HCT116 (cell line): ENCODE results near the gene PCAT7. TPM values are rescaled to one million over a fixed set of nuclear protein-coding genes. Genes with fewer than 3 reads are reported as not detected.

ENCODE experiments used
- ATAC-seq: fragments of 200-7000 bp; cut with Tn5 transposase; 2 replicates; pipeline ENCODE4 v1.9.1; 2020; ENCODE audit warnings: mild to moderate bottlenecking, moderate library complexity
- BruUV-seq: library from RNA; stranded (reverse); fragments of 400-500 nt; replicated peaks from 2 replicates; lab custom pipeline; 2021; lab: Mats Ljungman, UMichigan
- CTCF ChIA-PET: fragments of 300-600 bp; sonication (Branson Sonifier 250); formaldehyde crosslinking; loops from one replicate; lab custom pipeline; 2021; ENCODE audit warnings: antibody characterized with exemption; lab: Charles Lee
- POLR2A ChIA-PET: fragments of 300-600, 350-600 bp; sonication (Branson Sonifier 250); formaldehyde crosslinking; loops from one replicate; lab custom pipeline; 2021; ENCODE audit warnings: antibody characterized with exemption; lab: Charles Lee
- RAD21 ChIA-PET, 2 experiments: fragments of 300-600 bp; sonication (Branson Sonifier 250); formaldehyde crosslinking; loops; one replicate each; lab custom pipeline; 2023; ENCODE audit warnings: low total read pairs in 2 of 2; ENCODE audit not compliant: uncharacterized antibody in 2 of 2, unreplicated experiment in 2 of 2, low non-redundant PET in 1 of 2; lab: Charles Lee
- DNase-seq: peaks from one replicate; pipeline ENCODE4 v3.0.0-alpha.2; 2010; ENCODE audit warnings: low read depth, low spot score
- H2AFZ ChIP-seq: fragments of 200-600 bp; shearing (Covaris generic), sonication (generic); 2 replicates; pipeline ENCODE4 v1.6.1; 2017; ENCODE audit warnings: low read depth, mixed run types, mixed read lengths, antibody characterized with exemption, low read length; ENCODE audit not compliant: poor library complexity, severe bottlenecking
- H3K27ac ChIP-seq: 2 replicates; pipeline ENCODE4 v1.5.1; 2012; ENCODE audit warnings: low read depth, low read length
- H3K27me3 ChIP-seq: fragments of 200-600 bp; sonication (generic); 2 replicates; pipeline ENCODE4 v1.6.1; 2016; ENCODE audit warnings: mixed run types, low read length, mixed read lengths; ENCODE audit not compliant: insufficient read depth
- H3K36me3 ChIP-seq, 2 experiments: fragments of 200-500 bp in 1 of 2; fragments of 200-600 bp in 1 of 2; sonication (Bioruptor generic) in 1 of 2; sonication (generic) in 1 of 2; 2 replicates each; pipeline versions ENCODE4 v1.5.1 to v1.6.1; 2014 to 2016; ENCODE audit warnings: low read length in 2 of 2, inconsistent platforms in 1 of 2, mixed read lengths in 1 of 2, mixed run types in 1 of 2; ENCODE audit not compliant: insufficient read depth in 2 of 2, control insufficient read depth in 1 of 2
- H3K4me1 ChIP-seq, 2 experiments: fragments of 200-600 bp in 1 of 2; sonication (generic) in 1 of 2; 2 replicates each; pipeline versions ENCODE4 v1.5.1 to v1.6.1; 2012 to 2017; ENCODE audit warnings: low read length in 2 of 2, inconsistent platforms in 1 of 2, mild to moderate bottlenecking in 1 of 2, mixed read lengths in 1 of 2, mixed run types in 1 of 2, moderate library complexity in 1 of 2; ENCODE audit not compliant: insufficient read depth in 2 of 2, control insufficient read depth in 1 of 2
- H3K4me2 ChIP-seq: fragments of 200-600 bp; sonication (generic); 2 replicates; pipeline ENCODE4 v1.6.1; 2017; ENCODE audit warnings: mixed run types, low read length, mixed read lengths
- H3K4me3 ChIP-seq, 2 experiments: fragments of 200-600 bp in 1 of 2; sonication (generic) in 1 of 2; replicated peaks in 1 of 2; 2 replicates each; pipeline ENCODE4 v1.5.1; 2011 to 2016; ENCODE audit warnings: low read length in 2 of 2, control low read depth in 1 of 2, low read depth in 1 of 2, mild to moderate bottlenecking in 1 of 2, mixed read lengths in 1 of 2, mixed run types in 1 of 2
- H3K79me2 ChIP-seq: fragments of 200-600 bp; sonication (generic); 2 replicates; pipeline ENCODE4 v1.6.1; 2017; ENCODE audit warnings: mild to moderate bottlenecking, mixed run types, low read length, moderate library complexity, mixed read lengths; ENCODE audit not compliant: insufficient read depth
- H3K9ac ChIP-seq: fragments of 200-600 bp; sonication (generic); 2 replicates; pipeline ENCODE4 v1.6.1; 2016; ENCODE audit warnings: low read length, mixed read lengths
- H3K9me2 ChIP-seq: fragments of 200-600 bp; sonication (generic), shearing (Covaris generic); 2 replicates; pipeline ENCODE4 v1.6.1; 2017; ENCODE audit warnings: mixed run types, mild to moderate bottlenecking, moderate library complexity; ENCODE audit not compliant: insufficient read depth
- H3K9me3 ChIP-seq, 2 experiments: fragments of 200-500 bp in 1 of 2; fragments of 200-600 bp in 1 of 2; sonication (Bioruptor generic) in 1 of 2; sonication (generic) in 1 of 2; 2 replicates each; pipeline ENCODE4 v1.6.1; 2014 to 2017; ENCODE audit warnings: low read length in 2 of 2, mixed read lengths in 2 of 2, inconsistent platforms in 1 of 2, low read depth in 1 of 2, mild to moderate bottlenecking in 1 of 2, mixed run types in 1 of 2, moderate library complexity in 1 of 2; ENCODE audit not compliant: control insufficient read depth in 1 of 2, insufficient read depth in 1 of 2
- H4K20me1 ChIP-seq: fragments of 200-600 bp; sonication (generic), shearing (Covaris generic); 2 replicates; pipeline ENCODE4 v1.6.1; 2017; ENCODE audit warnings: mixed run types, mild to moderate bottlenecking, moderate library complexity; ENCODE audit not compliant: insufficient read depth
- ATF3 ChIP-seq: IDR thresholded peaks from 2 replicates; pipeline ENCODE4 v1.6.1; 2012
- CBX3 ChIP-seq: IDR thresholded peaks from 2 replicates; pipeline ENCODE4 v1.6.1; 2012; ENCODE audit warnings: low read depth
- CTCF ChIP-seq, 3 experiments: fragments of 200-600 bp in 1 of 3; sonication (generic) in 1 of 3; IDR thresholded peaks in 2 of 3; conservative IDR thresholded peaks in 1 of 3; 2 replicates each; pipeline ENCODE4 v1.5.1; 2012 to 2017; ENCODE audit warnings: low read depth in 2 of 3, low read length in 2 of 3, antibody characterized with exemption in 1 of 3, borderline replicate concordance in 1 of 3, control low read depth in 1 of 3, mild to moderate bottlenecking in 1 of 3, mixed read lengths in 1 of 3, mixed run types in 1 of 3, moderate library complexity in 1 of 3; ENCODE audit not compliant: insufficient read depth in 1 of 3
- ELF1 ChIP-seq: IDR thresholded peaks from 2 replicates; pipeline ENCODE4 v1.6.1; 2012; ENCODE audit warnings: low read depth, borderline replicate concordance
- EZH2 ChIP-seq: fragments of 200-600 bp; sonication (generic); IDR thresholded peaks from 2 replicates; pipeline ENCODE4 v1.6.1; 2017; ENCODE audit warnings: antibody characterized with exemption, mixed run types
- EZH2phosphoT487 ChIP-seq: fragments of 200-600 bp; IDR thresholded peaks from 2 replicates; pipeline ENCODE4 v1.6.1; 2018; ENCODE audit warnings: antibody characterized with exemption, borderline replicate concordance
- FOSL1 ChIP-seq: IDR thresholded peaks from 2 replicates; pipeline ENCODE4 v1.6.1; 2012; ENCODE audit warnings: low read depth
- JUND ChIP-seq: IDR thresholded peaks from 2 replicates; pipeline ENCODE4 v1.6.1; 2012
- MAX ChIP-seq: IDR thresholded peaks from 2 replicates; pipeline ENCODE4 v1.6.1; 2012
- POLR2A ChIP-seq: IDR thresholded peaks from 2 replicates; pipeline ENCODE4 v1.7.0; 2011; ENCODE audit warnings: borderline replicate concordance; ENCODE audit not compliant: insufficient read depth, insufficient read length; ENCODE audit errors: extremely low read depth
- POLR2AphosphoS5 ChIP-seq: IDR thresholded peaks from 2 replicates; pipeline ENCODE4 v1.6.1; 2011; ENCODE audit warnings: mild to moderate bottlenecking, low read depth, low read length, moderate library complexity
- RAD21 ChIP-seq: IDR thresholded peaks from 2 replicates; pipeline ENCODE4 v1.6.1; 2012; ENCODE audit warnings: low read depth, mild to moderate bottlenecking
- REST ChIP-seq: IDR thresholded peaks from 2 replicates; pipeline ENCODE4 v1.6.1; 2012; ENCODE audit warnings: low read depth
- SP1 ChIP-seq: IDR thresholded peaks from 2 replicates; pipeline ENCODE4 v1.6.1; 2012; ENCODE audit warnings: low read depth
- SRF ChIP-seq: IDR thresholded peaks from 2 replicates; pipeline ENCODE4 v1.6.1; 2012; ENCODE audit warnings: low read depth
- YY1 ChIP-seq: IDR thresholded peaks from 2 replicates; pipeline ENCODE4 v1.6.1; 2011; ENCODE audit warnings: low read length, low read depth, moderate library complexity, mild to moderate bottlenecking; ENCODE audit not compliant: insufficient replicate concordance; ENCODE audit errors: extremely low read depth
- ZBTB33 ChIP-seq: IDR thresholded peaks from 2 replicates; pipeline ENCODE4 v1.6.1; 2011; ENCODE audit warnings: mild to moderate bottlenecking, low read length, moderate library complexity; ENCODE audit not compliant: insufficient replicate concordance; ENCODE audit errors: extremely low read depth
- ZNF274 ChIP-seq: fragments of 200-500 bp; sonication (Bioruptor generic); IDR thresholded peaks from 2 replicates; pipeline ENCODE4 v1.6.1; 2014; ENCODE audit warnings: mild to moderate bottlenecking, low read depth, low read length, inconsistent platforms
- intact Hi-C: fragments of 100-400 bp; cut with micrococcal nuclease; formaldehyde crosslinking; loops from 2 replicates; pipeline ENCODE4 v1.10.0; 2022
- total RNA-seq: library from RNA; stranded (reverse); gene quantifications from one replicate; pipeline ENCODE4 v1.2.1, GENCODE V29; 2021; ENCODE audit not compliant: unreplicated experiment

The PCAT7 gene
- total RNA-seq, 1 experiment from 2014 or later: 3.8 TPM

GRCh38 chr9:94563548-94563947 lies 8.7 kb downstream of the PCAT7 start:
- no peak for TF ChIP-seq SRF
- no peak for TF ChIP-seq CBX3
- TF ChIP-seq MAX: no peak
- no peak for TF ChIP-seq JUND
- TF ChIP-seq ELF1: no peak
- no peak for TF ChIP-seq ATF3
- no peak for TF ChIP-seq REST
- no peak for TF ChIP-seq YY1
- TF ChIP-seq POLR2AphosphoS5: no peak
- TF ChIP-seq POLR2A: no peak
- no peak for TF ChIP-seq ZNF274
- no peak for TF ChIP-seq ZBTB33
- no peak for TF ChIP-seq EZH2
- TF ChIP-seq CTCF (IDR thresholded peaks at IDR 0.05 in 2 of 3, conservative IDR thresholded peaks at IDR 0.05 in 1 of 3; ENCODE audit: borderline replicate concordance in 1 of 3, insufficient read depth in 1 of 3, low read depth in 2 of 3, low read length in 2 of 3): no peak
- no peak for TF ChIP-seq EZH2phosphoT487
- TF ChIP-seq FOSL1: no peak
- TF ChIP-seq SP1: no peak
- TF ChIP-seq RAD21: no peak
- POLR2A ChIA-PET: no interaction called here
- H3K79me2 ChIP-seq: no peaks in the 10 kb centered on the region
- H3K36me3 ChIP-seq: no peaks in the 10 kb centered on the region
- H3K9ac ChIP-seq: no peak overlapping the region
- no peaks in the 10 kb centered on the region for H3K9me3 ChIP-seq
- H3K27ac ChIP-seq: no peak overlapping the region
- H3K4me2 ChIP-seq: no peak overlapping the region
- no peaks in the 10 kb centered on the region for H3K27me3 ChIP-seq
- no peaks in the 10 kb centered on the region for H3K4me1 ChIP-seq
- RAD21 ChIA-PET: no interaction called here
- H3K4me3 ChIP-seq: no peak overlapping the region
- no peak overlapping the region for H2AFZ ChIP-seq
- H4K20me1 ChIP-seq: no peaks in the 10 kb centered on the region
- no peak for DNase-seq
- intact Hi-C loops: no loop called here
- H3K9me2 ChIP-seq: no peaks in the 10 kb centered on the region
- no TSS peak for BruUV-seq
- CTCF ChIA-PET: no interaction called here
- no peak for ATAC-seq
